NOMO-1 (cell line): ENCODE measurements around the gene TRRAP.

Source experiments
- DNase-seq, 2 experiments: peaks; one replicate each; lab custom pipeline; 2025; ENCODE audit not compliant: unreplicated experiment in 2 of 2; lab: John Stamatoyannopoulos, UW

TRRAP gene

DNA sequence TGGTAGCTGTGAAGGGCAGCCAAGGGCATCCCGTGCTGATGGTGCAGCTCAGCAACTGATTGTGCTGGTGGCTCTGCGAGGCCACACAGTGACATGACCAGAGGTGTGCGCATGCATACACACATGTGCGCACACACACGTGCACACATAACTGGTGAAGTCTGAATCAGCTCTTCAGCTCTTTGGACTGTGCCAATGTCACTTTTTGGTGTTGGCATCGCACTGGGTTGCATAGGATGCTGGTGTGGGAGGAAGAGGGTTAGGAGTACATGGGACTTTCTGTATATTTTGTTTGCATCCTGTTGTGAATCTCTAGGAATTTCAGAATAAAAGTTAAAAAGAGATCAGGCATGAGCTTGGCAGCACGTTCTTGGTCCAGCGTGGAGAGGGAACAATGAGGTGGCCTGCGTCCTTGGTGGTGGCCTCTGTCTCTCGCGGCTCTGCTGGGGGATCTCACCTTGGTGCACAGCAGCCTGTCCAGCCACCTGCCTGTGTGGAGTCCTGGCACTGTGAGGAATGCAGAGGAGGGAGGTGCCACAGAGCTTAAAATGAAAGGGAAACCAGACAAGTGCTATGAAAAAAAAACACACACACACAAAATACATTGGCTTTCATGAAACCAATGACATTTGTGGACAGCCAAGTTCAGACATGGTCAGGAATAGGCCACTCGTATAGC is 124.0 kb downstream of the TRRAP start:
- DNase-seq = no peak

DNA sequence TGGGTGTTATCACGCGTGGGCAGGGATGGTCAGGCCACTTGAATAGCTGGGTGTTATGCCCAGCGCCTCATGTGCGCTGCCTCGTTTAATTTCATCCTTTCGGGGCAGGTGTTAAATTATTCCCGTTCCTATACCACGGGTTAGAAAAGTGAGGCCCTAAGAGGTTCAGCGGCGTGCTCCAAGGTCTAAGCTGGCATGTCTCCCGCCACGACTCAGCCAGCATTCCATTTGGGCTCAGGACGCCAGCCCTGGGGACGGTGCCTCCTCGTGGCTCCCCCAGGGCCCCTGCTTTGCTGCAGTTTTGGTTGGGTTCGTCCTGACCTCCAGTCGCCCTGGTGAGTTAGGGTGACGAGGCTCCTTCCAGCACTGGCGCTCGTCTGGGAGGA is 124.5 kb downstream of the TRRAP start:
- DNase-seq = no peak

- DNase-seq = no peak
Measured at GRCh38 chr7:99003419-99003818, 125.1 kb downstream of the TRRAP start.

- no peak for DNase-seq
Measured at GRCh38 chr7:99004216-99004615, 125.9 kb downstream of the TRRAP start.

GRCh38 chr7:99004781-99005500 is 126.6 kb downstream of the TRRAP start:
- no peak for DNase-seq

GRCh38 chr7:99005776-99006175 is 127.4 kb downstream of the TRRAP start:
- DNase-seq = peak; percentile 72 to 76

DNA sequence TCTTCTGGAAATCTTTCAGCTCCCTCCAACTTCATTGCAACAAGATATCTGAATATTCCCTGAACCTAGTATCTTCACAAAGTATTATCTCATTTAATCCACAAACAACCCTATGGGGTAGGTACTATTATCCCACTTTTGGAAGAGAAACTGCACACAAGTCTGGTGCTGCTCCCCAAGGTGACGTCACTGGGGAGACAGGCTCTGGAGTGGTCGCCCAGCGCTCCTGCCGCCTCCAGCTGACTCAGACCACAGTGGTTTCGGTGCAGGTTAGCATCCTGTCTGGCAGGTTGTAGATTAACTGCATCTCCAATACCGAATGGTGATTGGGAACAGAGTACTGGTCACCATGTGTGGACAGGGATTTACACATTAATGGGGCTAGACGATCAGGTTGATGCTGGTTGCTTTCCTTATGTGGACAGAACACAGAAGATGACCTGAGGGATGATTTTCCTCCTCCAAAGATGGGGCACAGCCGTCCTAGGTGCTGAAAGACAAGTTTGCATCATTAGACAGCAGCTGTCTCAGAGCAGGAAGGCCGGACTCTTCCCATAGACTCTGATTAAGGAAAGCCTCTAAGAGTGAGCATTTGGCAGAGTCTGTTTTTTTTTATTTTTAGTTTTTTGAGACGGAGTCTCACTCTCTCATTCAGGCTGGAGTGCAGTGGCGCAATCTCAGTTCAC is 128.6 kb downstream of the TRRAP start:
- no peak for DNase-seq

GRCh38 chr7:99008181-99008631 is 129.9 kb downstream of the TRRAP start:
- DNase-seq = no peak

GRCh38 chr7:99008921-99009530 is 130.7 kb downstream of the TRRAP start:
- DNase-seq = no peak

- DNase-seq = no peak
Measured at GRCh38 chr7:99010281-99010680, 131.9 kb downstream of the TRRAP start.

DNA sequence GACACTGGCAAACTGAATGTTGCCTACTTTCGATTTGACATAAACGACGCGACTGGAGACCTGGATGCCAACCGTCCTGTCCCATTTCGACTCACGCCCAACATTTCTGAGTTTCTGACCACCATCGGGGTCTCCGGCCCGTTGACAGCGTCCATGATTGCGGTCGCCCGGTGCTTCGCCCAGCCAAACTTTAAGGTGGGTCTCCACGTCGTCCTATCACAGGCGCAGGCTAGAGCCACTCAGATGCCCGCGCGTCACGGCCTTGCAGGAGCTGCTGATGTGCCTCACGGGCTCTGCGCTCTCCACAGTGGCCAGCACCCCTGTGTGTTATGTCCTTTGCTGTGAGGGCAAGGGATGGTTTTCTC is 133.0 kb downstream of the TRRAP start:
- DNase-seq = no peak

GRCh38 chr7:99011706-99012404 is 133.5 kb downstream of the TRRAP start:
- DNase-seq = no peak

- no peak for DNase-seq
Measured at GRCh38 chr7:99012722-99013121, 134.4 kb downstream of the TRRAP start.

GRCh38 chr7:99013266-99014112 is 135.2 kb downstream of the TRRAP start:
- DNase-seq = no peak

GRCh38 chr7:99014113-99014985 is 136.0 kb downstream of the TRRAP start:
- no peak for DNase-seq

- DNase-seq = no peak
Measured at GRCh38 chr7:99016196-99016595, 137.9 kb downstream of the TRRAP start.

DNA sequence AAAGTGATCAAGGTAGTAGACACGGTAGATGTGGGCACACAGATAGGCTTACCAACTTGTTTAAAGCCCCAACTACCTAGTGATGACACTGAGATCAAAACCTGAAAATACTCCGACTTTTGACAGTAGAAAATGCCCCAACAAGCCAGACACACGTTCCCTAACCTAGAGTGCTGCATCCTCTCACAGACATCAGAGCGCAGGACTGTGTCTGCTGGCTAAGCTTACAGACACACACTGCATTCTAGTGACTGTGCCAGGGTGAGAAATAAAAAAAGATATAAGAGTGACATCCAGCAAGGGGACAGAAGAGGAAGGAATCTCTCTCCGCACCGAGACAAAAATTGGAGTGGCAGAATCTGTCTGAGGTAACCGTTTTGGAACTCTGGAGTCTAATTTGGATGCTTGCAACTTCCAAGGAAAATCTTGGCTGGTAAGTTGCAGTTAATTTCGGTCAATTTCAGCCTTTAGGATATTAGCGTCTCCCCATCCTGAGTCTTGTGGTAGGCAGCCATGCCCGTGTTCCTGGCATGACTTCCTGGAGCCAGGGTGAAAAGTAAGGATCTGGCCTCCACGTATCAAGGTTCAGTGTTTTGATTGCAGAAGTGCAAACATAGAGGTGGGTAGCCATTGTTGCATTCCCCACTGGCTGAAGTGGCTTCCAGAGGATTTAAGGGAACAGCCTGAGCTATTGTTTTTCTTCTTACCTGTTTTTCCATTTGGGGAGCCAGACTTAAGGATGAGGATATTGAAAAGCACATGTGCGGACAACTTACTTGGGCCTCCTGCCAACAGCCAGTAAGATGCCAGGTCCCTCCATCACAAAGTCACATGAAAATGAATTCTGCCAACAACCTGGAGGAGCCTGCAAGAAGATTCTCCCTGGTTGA is 141.4 kb downstream of the TRRAP start:
- DNase-seq = no peak

GRCh38 chr7:99020413-99020715 is 142.0 kb downstream of the TRRAP start:
- no peak for DNase-seq
